NB4 (cell line): ENCODE measurements around the gene CTDP1.

Source experiments
- MYC ChIP-seq: IDR thresholded peaks from 2 replicates; pipeline ENCODE4 v1.6.1; 2011; ENCODE audit warnings: low read depth, low read length
- POLR2A ChIP-seq: IDR thresholded peaks from 2 replicates; pipeline ENCODE4 v1.6.1; 2011; ENCODE audit warnings: mild to moderate bottlenecking; ENCODE audit not compliant: insufficient read length; ENCODE audit errors: extremely low read depth
- TF ChIP-seq, protein P1 (sequence below): IDR thresholded peaks from one replicate; pipeline ENCODE4 v1.5.1; 2012; ENCODE audit warnings: low read depth, low read length
- TF ChIP-seq, protein P2 (sequence below): IDR thresholded peaks from 2 replicates; pipeline ENCODE4 v1.6.1; 2011; ENCODE audit warnings: low read depth, low read length

DNA sequence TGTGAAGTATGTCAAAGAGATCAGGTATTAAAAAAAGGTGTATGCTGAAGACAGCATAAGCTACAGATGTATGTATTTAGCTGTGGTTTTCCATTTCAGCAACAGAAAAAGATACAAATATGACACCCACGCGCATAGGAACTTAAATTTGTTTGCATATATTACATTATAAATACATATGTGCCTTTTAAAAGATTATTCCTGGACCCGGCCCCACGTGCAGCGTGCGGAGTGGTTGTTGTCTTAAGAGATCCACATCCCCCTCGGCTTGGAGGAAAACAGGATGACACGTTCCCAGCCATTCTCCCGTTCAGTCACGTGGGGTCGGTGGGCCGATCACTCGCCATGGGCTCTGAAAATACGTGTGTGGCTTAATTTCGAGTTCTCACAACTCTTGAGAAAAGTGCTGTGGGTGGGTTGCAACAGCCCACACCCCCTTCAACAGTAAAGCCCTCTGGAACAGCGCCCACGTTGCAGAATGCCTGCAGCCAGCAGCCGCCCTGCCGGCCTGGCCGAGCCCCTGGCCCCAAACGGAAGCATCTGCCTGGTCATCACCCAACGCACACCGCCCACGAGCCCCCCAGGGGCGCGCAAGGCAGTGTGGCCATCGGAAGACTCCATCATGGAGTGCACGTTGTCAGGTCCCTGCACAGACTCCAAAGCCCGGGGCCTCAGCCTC is 99.6 kb downstream of the CTDP1 start:
- TF ChIP-seq, protein P1, sequence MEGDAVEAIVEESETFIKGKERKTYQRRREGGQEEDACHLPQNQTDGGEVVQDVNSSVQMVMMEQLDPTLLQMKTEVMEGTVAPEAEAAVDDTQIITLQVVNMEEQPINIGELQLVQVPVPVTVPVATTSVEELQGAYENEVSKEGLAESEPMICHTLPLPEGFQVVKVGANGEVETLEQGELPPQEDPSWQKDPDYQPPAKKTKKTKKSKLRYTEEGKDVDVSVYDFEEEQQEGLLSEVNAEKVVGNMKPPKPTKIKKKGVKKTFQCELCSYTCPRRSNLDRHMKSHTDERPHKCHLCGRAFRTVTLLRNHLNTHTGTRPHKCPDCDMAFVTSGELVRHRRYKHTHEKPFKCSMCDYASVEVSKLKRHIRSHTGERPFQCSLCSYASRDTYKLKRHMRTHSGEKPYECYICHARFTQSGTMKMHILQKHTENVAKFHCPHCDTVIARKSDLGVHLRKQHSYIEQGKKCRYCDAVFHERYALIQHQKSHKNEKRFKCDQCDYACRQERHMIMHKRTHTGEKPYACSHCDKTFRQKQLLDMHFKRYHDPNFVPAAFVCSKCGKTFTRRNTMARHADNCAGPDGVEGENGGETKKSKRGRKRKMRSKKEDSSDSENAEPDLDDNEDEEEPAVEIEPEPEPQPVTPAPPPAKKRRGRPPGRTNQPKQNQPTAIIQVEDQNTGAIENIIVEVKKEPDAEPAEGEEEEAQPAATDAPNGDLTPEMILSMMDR = no peak
- no peak for TF ChIP-seq POLR2A
- no peak for TF ChIP-seq MYC
- TF ChIP-seq, protein P2, sequence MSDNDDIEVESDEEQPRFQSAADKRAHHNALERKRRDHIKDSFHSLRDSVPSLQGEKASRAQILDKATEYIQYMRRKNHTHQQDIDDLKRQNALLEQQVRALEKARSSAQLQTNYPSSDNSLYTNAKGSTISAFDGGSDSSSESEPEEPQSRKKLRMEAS = no peak
